Hepatocyte (in vitro differentiated cells): ENCODE results near the gene PKP3.

ENCODE experiments used
- EZH2 ChIP-seq: fragments of 200-600 bp; sonication (generic); IDR thresholded peaks from 2 replicates; pipeline ENCODE4 v1.6.1; 2016; ENCODE audit warnings: antibody characterized with exemption, mild to moderate bottlenecking, borderline replicate concordance
- TF ChIP-seq, protein P1 (sequence below): fragments of 200-600 bp; sonication (generic); IDR thresholded peaks from 2 replicates; pipeline ENCODE4 v1.5.1; 2016; ENCODE audit warnings: antibody characterized with exemption, mild to moderate bottlenecking; ENCODE audit not compliant: poor library complexity

GRCh38 chr11:408154-409007 lies 14.4 kb downstream of the PKP3 start:
- TF ChIP-seq, protein P1, sequence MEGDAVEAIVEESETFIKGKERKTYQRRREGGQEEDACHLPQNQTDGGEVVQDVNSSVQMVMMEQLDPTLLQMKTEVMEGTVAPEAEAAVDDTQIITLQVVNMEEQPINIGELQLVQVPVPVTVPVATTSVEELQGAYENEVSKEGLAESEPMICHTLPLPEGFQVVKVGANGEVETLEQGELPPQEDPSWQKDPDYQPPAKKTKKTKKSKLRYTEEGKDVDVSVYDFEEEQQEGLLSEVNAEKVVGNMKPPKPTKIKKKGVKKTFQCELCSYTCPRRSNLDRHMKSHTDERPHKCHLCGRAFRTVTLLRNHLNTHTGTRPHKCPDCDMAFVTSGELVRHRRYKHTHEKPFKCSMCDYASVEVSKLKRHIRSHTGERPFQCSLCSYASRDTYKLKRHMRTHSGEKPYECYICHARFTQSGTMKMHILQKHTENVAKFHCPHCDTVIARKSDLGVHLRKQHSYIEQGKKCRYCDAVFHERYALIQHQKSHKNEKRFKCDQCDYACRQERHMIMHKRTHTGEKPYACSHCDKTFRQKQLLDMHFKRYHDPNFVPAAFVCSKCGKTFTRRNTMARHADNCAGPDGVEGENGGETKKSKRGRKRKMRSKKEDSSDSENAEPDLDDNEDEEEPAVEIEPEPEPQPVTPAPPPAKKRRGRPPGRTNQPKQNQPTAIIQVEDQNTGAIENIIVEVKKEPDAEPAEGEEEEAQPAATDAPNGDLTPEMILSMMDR: no peak
- TF ChIP-seq EZH2: no peak
